Subcutaneous abdominal adipose tissue (tissue), 5 donors: Measurements from ENCODE around the gene VPS18.

Experiments
- H3K27ac ChIP-seq: one replicate; pipeline ENCODE4 v1.7.0; 2013; ENCODE audit warnings: low read depth, mild to moderate bottlenecking, inconsistent platforms, low read length, moderate library complexity
- H3K27me3 ChIP-seq, 5 donors: one replicate each; pipeline ENCODE4 v1.7.0; 2013; ENCODE audit warnings: low read length in 5 of 5, inconsistent platforms in 1 of 5; ENCODE audit not compliant: control insufficient read depth in 5 of 5, insufficient read depth in 4 of 5
- H3K36me3 ChIP-seq, 5 donors: one replicate each; pipeline ENCODE4 v1.7.0; 2013; ENCODE audit warnings: low read length in 5 of 5; ENCODE audit not compliant: control insufficient read depth in 5 of 5, insufficient read depth in 5 of 5
- H3K4me1 ChIP-seq, 5 donors: one replicate each; pipeline ENCODE4 v1.7.0; 2013; ENCODE audit warnings: low read length in 5 of 5, mild to moderate bottlenecking in 3 of 5, moderate library complexity in 1 of 5; ENCODE audit not compliant: control insufficient read depth in 5 of 5, insufficient read depth in 5 of 5
- H3K4me3 ChIP-seq, 5 donors: one replicate each; pipeline ENCODE4 v1.7.0; 2013; ENCODE audit warnings: low read length in 5 of 5, low read depth in 1 of 5
- H3K9ac ChIP-seq, 5 donors: one replicate each; pipeline ENCODE4 v1.7.0; 2013; ENCODE audit warnings: low read length in 5 of 5, mild to moderate bottlenecking in 4 of 5, moderate library complexity in 3 of 5
- H3K9me3 ChIP-seq, 5 donors: one replicate each; pipeline ENCODE4 v1.7.0; 2013; ENCODE audit warnings: low read length in 5 of 5; ENCODE audit not compliant: control insufficient read depth in 5 of 5
- donor health status: healthy.
- donor health status: healthy.
- donor health status: healthy.
- donor health status: healthy.
- donor health status: healthy.

Gene VPS18

GRCh38 chr15:40867199-40867598, 27.1 kb upstream of the VPS18 start:
- H3K27ac ChIP-seq = no peak overlapping the region
- H3K27me3 ChIP-seq = peaks cover 0 to 12% (median 7%) of the 10 kb centered on the region in 5 donors
- H3K36me3 ChIP-seq = no peaks in the 10 kb centered on the region
- no peaks in the 10 kb centered on the region for H3K9me3 ChIP-seq
- no peak overlapping the region for H3K9ac ChIP-seq
- no peak overlapping the region for H3K4me3 ChIP-seq
- peaks cover 0 to 9% (median 6%) of the 10 kb centered on the region in 5 donors for H3K4me1 ChIP-seq

- Histone ChIP-seq H3K27me3 (peaks cover 5 to 15% (median 10%) of the 10 kb centered on the region in 5 donors), H3K27ac (no peak overlapping the region), H3K36me3 (no peaks in the 10 kb centered on the region), H3K9ac (no peak overlapping the region), H3K4me3 (no peak overlapping the region), H3K9me3 (no peaks in the 10 kb centered on the region), H3K4me1 (peaks cover 0 to 21% (median 19%) of the 10 kb centered on the region in 5 donors)
Measured at GRCh38 chr15:40869686-40870085, 24.6 kb upstream of the VPS18 start.

GRCh38 chr15:40870716-40871115, 23.5 kb upstream of the VPS18 start:
- Histone ChIP-seq H3K9me3 (no peaks in the 10 kb centered on the region), H3K4me3 (no peak overlapping the region), H3K36me3 (no peaks in the 10 kb centered on the region), H3K27me3 (peaks cover 5 to 15% (median 10%) of the 10 kb centered on the region in 5 donors), H3K4me1 (peaks cover 0 to 21% (median 19%) of the 10 kb centered on the region in 5 donors), H3K27ac (no peak overlapping the region), H3K9ac (no peak overlapping the region)

- Histone ChIP-seq H3K4me1 (peaks cover 0 to 21% (median 19%) of the 10 kb centered on the region in 5 donors), H3K9ac (no peak overlapping the region), H3K4me3 (no peak overlapping the region), H3K36me3 (no peaks in the 10 kb centered on the region), H3K9me3 (no peaks in the 10 kb centered on the region), H3K27me3 (peaks cover 5 to 15% (median 9%) of the 10 kb centered on the region in 5 donors), H3K27ac (no peak overlapping the region)
Measured at GRCh38 chr15:40871749-40872617, 22.3 kb upstream of the VPS18 start.

- Histone ChIP-seq H3K9me3 (no peaks in the 10 kb centered on the region), H3K36me3 (no peaks in the 10 kb centered on the region), H3K4me3 (peak overlapping the region in 3 of 5 donors; percentile 59 to 72 (median 69)), H3K9ac (peak overlapping the region in 1 of 5 donors; percentile 35), H3K4me1 (peaks cover 0 to 21% (median 19%) of the 10 kb centered on the region in 5 donors), H3K27ac (no peak overlapping the region), H3K27me3 (peaks cover 5 to 15% (median 9%) of the 10 kb centered on the region in 5 donors)
Measured at GRCh38 chr15:40872791-40873693, 21.2 kb upstream of the VPS18 start.

- Histone ChIP-seq H3K27me3 (peaks cover 5 to 15% (median 9%) of the 10 kb centered on the region in 5 donors), H3K4me1 (peaks cover 0 to 21% (median 19%) of the 10 kb centered on the region in 5 donors), H3K4me3 (peak within 1 kb of the TSS; percentile 33 to 72 (median 59)), H3K36me3 (no peaks in the 10 kb centered on the region), H3K9me3 (no peaks in the 10 kb centered on the region), H3K9ac (peak within 1 kb of the TSS in 2 of 5 donors; percentile 35 to 51), H3K27ac (no peak within 1 kb of the TSS)
Measured at GRCh38 chr15:40873694-40874561, 20.3 kb upstream of the VPS18 start, which contains the start of gene RHOV. Gene RHOV (minus strand): TSS chr15:40874234. CDS start chr15:40874139, 95 bp downstream.

- Histone ChIP-seq H3K36me3 (no peaks in the 10 kb centered on the region), H3K4me1 (peaks cover 0 to 13% (median 12%) of the 10 kb centered on the region in 5 donors), H3K9ac (no peak overlapping the region), H3K4me3 (no peak overlapping the region), H3K9me3 (no peaks in the 10 kb centered on the region), H3K27me3 (peaks cover 5 to 15% (median 9%) of the 10 kb centered on the region in 5 donors), H3K27ac (no peak overlapping the region)
Measured at GRCh38 chr15:40875991-40876730, 18.1 kb upstream of the VPS18 start.

GRCh38 chr15:40877694-40878093, 16.6 kb upstream of the VPS18 start:
- Histone ChIP-seq H3K36me3 (no peaks in the 10 kb centered on the region), H3K4me3 (no peak overlapping the region), H3K4me1 (peaks cover 0 to 13% (median 12%) of the 10 kb centered on the region in 5 donors), H3K27ac (no peak overlapping the region), H3K27me3 (peaks cover 4 to 12% (median 9%) of the 10 kb centered on the region in 5 donors), H3K9me3 (no peaks in the 10 kb centered on the region), H3K9ac (peak overlapping the region in 1 of 5 donors; percentile 39)
